ENCODE measurements around the gene NCK2. TPM values are rescaled to one million over a fixed set of nuclear protein-coding genes. Genes with fewer than 3 reads are reported as not detected.
A peak's percentile ranks its signal among the peaks of the same experiment; 100 is the strongest.

The NCK2 gene
- total RNA-seq, 1 experiment from 2014 or later, result 45.4 TPM

GRCh38 chr2:105789745-105790460 is 45.2 kb downstream of the NCK2 start:
- Histone ChIP-seq H3K4me3 (ENCODE audit: low read length) (no peak overlapping the region), H3K4me1 (ENCODE audit: insufficient read depth, low read length) (peaks cover 16% of the 10 kb centered on the region), H3K27me3 (ENCODE audit: low read length) (no peaks in the 10 kb centered on the region), H3K9ac (ENCODE audit: low read length) (no peak overlapping the region), H2AFZ (ENCODE audit: low read length) (no peak overlapping the region), H3F3A (ENCODE audit: low read length, unreplicated experiment) (no peaks in the 10 kb centered on the region), H3K36me3 (ENCODE audit: low read depth, low read length) (no peaks in the 10 kb centered on the region), H3K9me2 (replicated peaks; ENCODE audit: low read length) (no peaks in the 10 kb centered on the region), H4K20me1 (ENCODE audit: low read length) (0 out of 2 replicates have a peak, but pooled peaks cover 3% of the 10 kb centered on the region), H3K9me3 (ENCODE audit: low read length) (no peaks in the 10 kb centered on the region), H3K4me2 (ENCODE audit: low read length) (0 out of 2 replicates have a peak overlapping the region, but pooled peaks have one; percentile 11), H3K27ac (ENCODE audit: low read length) (no peak overlapping the region), H3K79me2 (ENCODE audit: low read length) (peaks cover 42% of the 10 kb centered on the region)
- ChIA-PET POLR2A (ENCODE audit: unreplicated experiment) (no interaction called here), CTCF (no interaction called here)
- DNase-seq (peak; percentile 36), ATAC-seq (peak; percentile 66)
- no peak for TF ChIP-seq EZH2 (IDR thresholded peaks at IDR 0.05; ENCODE audit: low read length, unreplicated experiment)
- peak; percentile 35; the same call in 1 of the 2 replicates for TF ChIP-seq CTCF (conservative IDR thresholded peaks at IDR 0.05; ENCODE audit: low read depth, low read length)
- BruUV-seq (replicated peaks), result no TSS peak
- intact Hi-C loops (cut with micrococcal nuclease), result no loop called here

- Histone ChIP-seq H3K4me1 (ENCODE audit: insufficient read depth, low read length) (peaks cover 23% of the 10 kb centered on the region), H3K79me2 (ENCODE audit: low read length) (peaks cover 43% of the 10 kb centered on the region), H4K20me1 (ENCODE audit: low read length) (0 out of 2 replicates have a peak, but pooled peaks cover 3% of the 10 kb centered on the region), H3K9me3 (ENCODE audit: low read length) (no peaks in the 10 kb centered on the region), H2AFZ (ENCODE audit: low read length) (no peak overlapping the region), H3K27me3 (ENCODE audit: low read length) (no peaks in the 10 kb centered on the region), H3F3A (ENCODE audit: low read length, unreplicated experiment) (no peaks in the 10 kb centered on the region), H3K27ac (ENCODE audit: low read length) (no peak overlapping the region), H3K4me2 (ENCODE audit: low read length) (no peak overlapping the region), H3K9ac (ENCODE audit: low read length) (no peak overlapping the region), H3K9me2 (replicated peaks; ENCODE audit: low read length) (no peaks in the 10 kb centered on the region), H3K36me3 (ENCODE audit: low read depth, low read length) (no peaks in the 10 kb centered on the region), H3K4me3 (ENCODE audit: low read length) (no peak overlapping the region)
- POLR2A ChIA-PET (ENCODE audit: unreplicated experiment), result no interaction called here
- intact Hi-C loops (cut with micrococcal nuclease), result no loop called here
- no peak for ATAC-seq
- DNase-seq, result peak; percentile 14
- TF ChIP-seq CTCF (conservative IDR thresholded peaks at IDR 0.05; ENCODE audit: low read depth, low read length), result no peak
- TF ChIP-seq EZH2phosphoT487 (IDR thresholded peaks at IDR 0.05; ENCODE audit: borderline replicate concordance, low read length), result no peak
- TF ChIP-seq EZH2 (IDR thresholded peaks at IDR 0.05; ENCODE audit: low read length, unreplicated experiment), result no peak
- CTCF ChIA-PET, result no interaction called here
- no TSS peak for BruUV-seq (replicated peaks)
Observed at GRCh38 chr2:105790461-105791149, 45.9 kb downstream of the NCK2 start.

GRCh38 chr2:105791229-105791628 is 46.5 kb downstream of the NCK2 start:
- CTCF ChIA-PET, result no interaction called here
- H3K4me3 ChIP-seq (ENCODE audit: low read length), result no peak overlapping the region
- H3K4me2 ChIP-seq (ENCODE audit: low read length), result no peak overlapping the region
- H3K79me2 ChIP-seq (ENCODE audit: low read length), result peaks cover 46% of the 10 kb centered on the region
- no peak overlapping the region for H3K27ac ChIP-seq (ENCODE audit: low read length)
- no peaks in the 10 kb centered on the region for H3K36me3 ChIP-seq (ENCODE audit: low read depth, low read length)
- no peaks in the 10 kb centered on the region for H3K9me3 ChIP-seq (ENCODE audit: low read length)
- no peak overlapping the region for H2AFZ ChIP-seq (ENCODE audit: low read length)
- no TSS peak for BruUV-seq (replicated peaks)
- DNase-seq, result no peak
- H3K27me3 ChIP-seq (ENCODE audit: low read length), result no peaks in the 10 kb centered on the region
- no peak for ATAC-seq
- no peak for TF ChIP-seq EZH2phosphoT487 (IDR thresholded peaks at IDR 0.05; ENCODE audit: borderline replicate concordance, low read length)
- TF ChIP-seq CTCF (conservative IDR thresholded peaks at IDR 0.05; ENCODE audit: low read depth, low read length), result no peak
- TF ChIP-seq EZH2 (IDR thresholded peaks at IDR 0.05; ENCODE audit: low read length, unreplicated experiment), result no peak
- intact Hi-C loops (cut with micrococcal nuclease), result no loop called here
- H3F3A ChIP-seq (ENCODE audit: low read length, unreplicated experiment), result peaks cover 3% of the 10 kb centered on the region
- POLR2A ChIA-PET (ENCODE audit: unreplicated experiment), result no interaction called here
- peaks cover 29% of the 10 kb centered on the region for H3K4me1 ChIP-seq (ENCODE audit: insufficient read depth, low read length)
- no peak overlapping the region for H3K9ac ChIP-seq (ENCODE audit: low read length)
- H4K20me1 ChIP-seq (ENCODE audit: low read length), result peaks cover 3% of the 10 kb centered on the region; the same call in 1 of the 2 replicates
- no peaks in the 10 kb centered on the region for H3K9me2 ChIP-seq (replicated peaks; ENCODE audit: low read length)
